H1 (cell line): ENCODE data around the gene PLEK2. TPM values are rescaled to one million over a fixed set of nuclear protein-coding genes. Genes with fewer than 3 reads are reported as not detected.

ENCODE experiments used
- CTCF ChIA-PET: fragments of 300-600 bp; sonication (Branson Sonifier 250); formaldehyde crosslinking; loops from one replicate; lab custom pipeline; 2021; ENCODE audit not compliant: partially characterized antibody; lab: Charles Lee
- POLR2A ChIA-PET: fragments of 300-600 bp; sonication (Branson Sonifier 250); formaldehyde crosslinking; loops from one replicate; lab custom pipeline; 2021; ENCODE audit warnings: inconsistent platforms; ENCODE audit not compliant: partially characterized antibody; lab: Charles Lee
- DNase-seq, 2 experiments: peaks; one replicate each; pipeline versions ENCODE4 v3.0.0 to v3.0.0-alpha.2; 2010 to 2022; ENCODE audit warnings: low spot score in 2 of 2, low read depth in 1 of 2, mixed read lengths in 1 of 2
- FAIRE-seq: peaks from 2 replicates; lab custom pipeline; 2011; peaks lifted over from hg19 to GRCh38; lab: Jason Lieb, UNC
- H2AFZ ChIP-seq: 2 replicates; pipeline ENCODE4 v1.8.1; 2012; ENCODE audit warnings: low read length, inconsistent platforms
- H2AK5ac ChIP-seq: 2 replicates; pipeline ENCODE4 v1.6.1; 2013; ENCODE audit warnings: low read depth, low read length
- H2BK120ac ChIP-seq: replicated peaks from 2 replicates; pipeline ENCODE3; 2013; ENCODE audit warnings: low read depth, low read length, inconsistent platforms
- H2BK12ac ChIP-seq: 2 replicates; pipeline ENCODE4 v1.6.1; 2013; ENCODE audit warnings: low read depth, low read length
- H2BK15ac ChIP-seq: 2 replicates; pipeline ENCODE4 v1.6.1; 2013; ENCODE audit warnings: low read length
- H2BK20ac ChIP-seq: 2 replicates; pipeline ENCODE4 v1.6.1; 2013; ENCODE audit warnings: low read length
- H2BK5ac ChIP-seq: 2 replicates; pipeline ENCODE4 v1.6.1; 2013; ENCODE audit warnings: low read depth, low read length
- H3K14ac ChIP-seq: 2 replicates; pipeline ENCODE4 v1.6.1; 2013; ENCODE audit warnings: inconsistent platforms; ENCODE audit not compliant: insufficient read length
- H3K18ac ChIP-seq: 2 replicates; pipeline ENCODE4 v1.6.1; 2013; ENCODE audit warnings: low read length; ENCODE audit errors: extremely low read depth
- H3K23ac ChIP-seq: 2 replicates; pipeline ENCODE4 v1.6.1; 2013; ENCODE audit warnings: inconsistent platforms; ENCODE audit not compliant: insufficient read length
- H3K23me2 ChIP-seq: 2 replicates; pipeline ENCODE4 v1.6.1; 2013; ENCODE audit warnings: low read depth, low read length
- H3K27ac ChIP-seq: 2 replicates; pipeline ENCODE4 v1.6.1; 2011; ENCODE audit warnings: low read depth, low read length, inconsistent platforms
- H3K27me3 ChIP-seq, 4 experiments: replicated peaks in 1 of 4; 1 replicate in 1 of 4; 2 replicates in 3 of 4; pipeline versions ENCODE4 v1.6.1 to v1.8.1; 2011 to 2013; ENCODE audit warnings: low read length in 3 of 4, mild to moderate bottlenecking in 3 of 4, inconsistent platforms in 2 of 4, mixed read lengths in 2 of 4, moderate library complexity in 1 of 4; ENCODE audit not compliant: control insufficient read depth in 3 of 4, insufficient read depth in 3 of 4; ENCODE audit errors: extremely low read depth in 1 of 4
- H3K36me3 ChIP-seq, 4 experiments: 2 replicates each; pipeline versions ENCODE4 v1.6.1 to v1.8.1; 2011 to 2013; ENCODE audit warnings: mild to moderate bottlenecking in 4 of 4, low read length in 3 of 4, moderate library complexity in 2 of 4, control low read depth in 1 of 4, inconsistent platforms in 1 of 4; ENCODE audit not compliant: insufficient read depth in 4 of 4, control insufficient read depth in 2 of 4
- H3K4ac ChIP-seq: replicated peaks from 2 replicates; pipeline ENCODE3; 2013; ENCODE audit warnings: low read length, low read depth, mixed read lengths, inconsistent platforms; ENCODE audit not compliant: insufficient read length
- H3K4me1 ChIP-seq, 4 experiments: replicated peaks in 1 of 4; 1 replicate in 1 of 4; 2 replicates in 3 of 4; pipeline versions ENCODE4 v1.6.1 to v1.8.1; 2011 to 2013; ENCODE audit warnings: low read length in 3 of 4, inconsistent platforms in 2 of 4, mixed read lengths in 1 of 4; ENCODE audit not compliant: insufficient read depth in 4 of 4, control insufficient read depth in 3 of 4
- H3K4me2 ChIP-seq, 2 experiments: 2 replicates each; pipeline versions ENCODE4 v1.6.1 to v1.8.1; 2011 to 2013; ENCODE audit warnings: low read depth in 2 of 2, low read length in 2 of 2, control low read depth in 1 of 2, inconsistent platforms in 1 of 2, mild to moderate bottlenecking in 1 of 2; ENCODE audit not compliant: insufficient read depth in 1 of 2
- H3K4me3 ChIP-seq, 4 experiments: fragments of 200-600, 300-600 bp in 1 of 4; sonication (generic), shearing (Covaris generic), sonication (Bioruptor Twin) in 1 of 4; 2 replicates each; pipeline versions ENCODE4 v1.5.1 to v1.8.1; 2011 to 2016; ENCODE audit warnings: low read length in 4 of 4, low read depth in 3 of 4, control low read depth in 2 of 4, inconsistent platforms in 2 of 4, mild to moderate bottlenecking in 2 of 4, mixed read lengths in 1 of 4, moderate library complexity in 1 of 4; ENCODE audit not compliant: insufficient read depth in 2 of 4; ENCODE audit errors: extremely low read depth in 1 of 4
- H3K56ac ChIP-seq: replicated peaks from 2 replicates; pipeline ENCODE3; 2013; ENCODE audit warnings: low read depth, mild to moderate bottlenecking, mixed read lengths, low read length, inconsistent platforms; ENCODE audit not compliant: insufficient read length
- H3K79me1 ChIP-seq: 2 replicates; pipeline ENCODE4 v1.6.1; 2013; ENCODE audit warnings: low read depth, low read length, control low read depth
- H3K79me2 ChIP-seq, 2 experiments: 2 replicates each; pipeline versions ENCODE4 v1.6.1 to v1.8.1; 2012 to 2013; ENCODE audit warnings: low read length in 2 of 2, mild to moderate bottlenecking in 2 of 2, inconsistent platforms in 1 of 2; ENCODE audit not compliant: insufficient read depth in 2 of 2, control insufficient read depth in 1 of 2
- H3K9ac ChIP-seq, 4 experiments: replicated peaks in 1 of 4; 1 replicate in 1 of 4; 2 replicates in 3 of 4; pipeline versions ENCODE4 v1.6.1 to v1.8.1; 2011 to 2013; ENCODE audit warnings: low read depth in 3 of 4, low read length in 3 of 4, control low read depth in 2 of 4, mild to moderate bottlenecking in 2 of 4, moderate library complexity in 2 of 4, inconsistent platforms in 1 of 4; ENCODE audit errors: extremely low read depth in 1 of 4
- H3K9me3 ChIP-seq, 2 experiments: 2 replicates each; pipeline versions ENCODE4 v1.6.1 to v1.8.1; 2012 to 2013; ENCODE audit warnings: mild to moderate bottlenecking in 2 of 2, moderate library complexity in 2 of 2, control low read depth in 1 of 2, inconsistent platforms in 1 of 2, low read depth in 1 of 2, low read length in 1 of 2, mixed read lengths in 1 of 2; ENCODE audit not compliant: insufficient read depth in 2 of 2
- H4K20me1 ChIP-seq, 2 experiments: replicated peaks in 1 of 2; 2 replicates each; pipeline versions ENCODE3 to v1.8.1; 2011 to 2013; ENCODE audit warnings: inconsistent platforms in 2 of 2, low read length in 2 of 2, mild to moderate bottlenecking in 1 of 2; ENCODE audit not compliant: insufficient read depth in 2 of 2, control insufficient read depth in 1 of 2
- H4K5ac ChIP-seq: 2 replicates; pipeline ENCODE4 v1.6.1; 2013; ENCODE audit warnings: low read length, low read depth, mixed read lengths, inconsistent platforms; ENCODE audit not compliant: insufficient read length
- H4K8ac ChIP-seq: 2 replicates; pipeline ENCODE4 v1.8.0; 2013; ENCODE audit warnings: mild to moderate bottlenecking, moderate library complexity, low read length, inconsistent platforms; ENCODE audit not compliant: insufficient read depth; ENCODE audit errors: extremely low read depth
- H4K91ac ChIP-seq: replicated peaks from 2 replicates; pipeline ENCODE3; 2013; ENCODE audit warnings: low read length, mixed read lengths, inconsistent platforms; ENCODE audit not compliant: insufficient read length
- BCL11A ChIP-seq, 2 experiments: IDR thresholded peaks; one replicate each; pipeline ENCODE4 v1.6.1; 2011; ENCODE audit warnings: low read depth in 2 of 2, low read length in 2 of 2, mild to moderate bottlenecking in 2 of 2
- CBX8 ChIP-seq: fragments of 300-800, 300-1000 bp; sonication (generic); IDR thresholded peaks from 2 replicates; pipeline ENCODE4 v1.7.1; 2016; ENCODE audit warnings: low read depth, low read length, borderline replicate concordance
- CHD1 ChIP-seq: IDR thresholded peaks from 2 replicates; pipeline ENCODE4 v1.6.1; 2012; ENCODE audit warnings: low read depth, low read length, improper control_type of control experiment
- CHD2 ChIP-seq: IDR thresholded peaks from 2 replicates; pipeline ENCODE4 v1.6.1; 2012; ENCODE audit warnings: low read length, improper control_type of control experiment
- CREB1 ChIP-seq: IDR thresholded peaks from 2 replicates; pipeline ENCODE4 v1.6.1; 2012; ENCODE audit warnings: inconsistent platforms
- EGR1 ChIP-seq: IDR thresholded peaks from 2 replicates; pipeline ENCODE4 v1.6.1; 2011; ENCODE audit warnings: low read depth, low read length, borderline replicate concordance
- EP300 ChIP-seq, 2 experiments: IDR thresholded peaks; 1 replicate in 1 of 2; 2 replicates in 1 of 2; pipeline ENCODE4 v1.6.1; 2011 to 2012; ENCODE audit warnings: low read depth in 2 of 2, low read length in 2 of 2, mild to moderate bottlenecking in 2 of 2, borderline replicate concordance in 1 of 2, inconsistent platforms in 1 of 2, moderate library complexity in 1 of 2
- EZH2 ChIP-seq: fragments of 200-600 bp; sonication (generic); IDR thresholded peaks from 2 replicates; pipeline ENCODE4 v1.7.1; 2012; ENCODE audit warnings: low read depth, mild to moderate bottlenecking, moderate library complexity, low read length, inconsistent platforms; ENCODE audit not compliant: severe bottlenecking
- GTF2F1 ChIP-seq: IDR thresholded peaks from 2 replicates; pipeline ENCODE4 v1.6.1; 2012; ENCODE audit warnings: low read depth, low read length, improper control_type of control experiment, borderline replicate concordance
- SAP30 ChIP-seq: fragments of 300-600 bp; sonication (generic); IDR thresholded peaks from 2 replicates; pipeline ENCODE4 v1.7.1; 2012; ENCODE audit warnings: low read length, moderate library complexity, mild to moderate bottlenecking, inconsistent platforms; ENCODE audit not compliant: insufficient read depth, insufficient replicate concordance
- TCF12 ChIP-seq: IDR thresholded peaks from 2 replicates; pipeline ENCODE4 v1.6.1; 2011; ENCODE audit warnings: low read depth, mild to moderate bottlenecking, low read length
- WGBS, 2 experiments: shearing (Covaris generic) in 1 of 2; methylation state at CpG; one replicate each; pipeline versions ENCODE4 v1.1.6 to v1.1.7; 2013 to 2015; ENCODE audit warnings: low lambda C conversion rate in 2 of 2, mixed read lengths in 2 of 2, inconsistent platforms in 1 of 2, low coverage in 1 of 2, missing lambda C conversion rate in 1 of 2; ENCODE audit not compliant: insufficient replicate concordance in 2 of 2, insufficient coverage in 1 of 2, insufficient read length in 1 of 2; ENCODE audit errors: extremely low coverage in 1 of 2, missing lambda C conversion rate in 1 of 2; 5-methylcytosine and 5-hydroxymethylcytosine counted together
- polyA plus RNA-seq, 7 experiments: library from polyadenylated mRNA; depleted of rRNA in 3 of 7; stranded (reverse) in 5 of 7; unstranded in 2 of 7; fragments of >200 nt in 5 of 7; fragments of 200-250 nt in 2 of 7; gene quantifications; 1 replicate in 5 of 7; 2 replicates in 1 of 7; 4 replicates in 1 of 7; pipeline versions ENCODE4 v1.2.1 to v1.2.3, GENCODE V29; 2011 to 2013; ENCODE audit warnings: missing spikeins in 2 of 7, mixed read lengths in 2 of 7
- total RNA-seq: library from RNA; stranded (reverse); fragmentation: NEBNext Ultra II Directional; extraction: Animal tissue kit (Norgen Biotek cat#: 25700); gene quantifications from 2 replicates; pipeline ENCODE4 v1.2.1, GENCODE V29; 2021
- TF ChIP-seq, protein P1 (sequence below): IDR thresholded peaks from 2 replicates; pipeline ENCODE4 v1.6.1; 2012; ENCODE audit warnings: low read length, inconsistent platforms

Gene PLEK2
- total and polyA plus RNA-seq, 2 of the 8 experiments (the other 6 are each of a cell fraction or from before 2014, with no cell fraction given), result 0.41 to 2.1 TPM

DNA sequence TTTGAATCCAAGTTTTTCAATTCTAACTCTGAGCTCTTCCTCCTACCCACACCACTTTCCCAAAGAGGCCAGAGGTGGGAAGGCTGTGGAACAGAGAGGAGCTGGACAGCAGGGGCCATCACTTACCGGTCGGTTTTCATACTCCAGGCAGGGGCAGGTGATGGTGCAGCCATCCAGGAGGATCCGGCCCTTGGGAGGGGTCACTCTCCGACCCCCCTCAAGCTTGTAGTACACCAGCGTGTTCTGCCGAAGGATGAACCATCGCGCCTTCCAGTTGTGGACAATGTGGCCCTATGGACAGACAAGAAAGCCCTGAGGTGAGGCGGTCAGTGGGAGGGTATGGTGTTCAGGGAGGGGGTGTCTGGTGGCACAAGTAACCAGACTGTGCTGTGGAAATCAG, 14.4 kb downstream of the PLEK2 start:
- Histone ChIP-seq H4K8ac (no peak overlapping the region; the same call in 1 of the 2 replicates), H3K56ac (no peak overlapping the region), H3K4ac (no peak overlapping the region), H2AFZ (no peak overlapping the region; the same call in 1 of the 2 replicates), H3K36me3 (no peaks in the 10 kb centered on the region), H3K9me3 (no peaks in the 10 kb centered on the region), H4K5ac (no peak overlapping the region), H3K14ac (no peak overlapping the region), H2BK5ac (no peak overlapping the region), H3K4me1 (no peaks in the 10 kb centered on the region; a peak in 1 of 7 replicates), H3K79me1 (no peaks in the 10 kb centered on the region), H3K79me2 (no peaks in the 10 kb centered on the region), H2BK120ac (no peak overlapping the region), H4K20me1 (no peaks in the 10 kb centered on the region), H3K27ac (no peak overlapping the region), H3K23me2 (no peaks in the 10 kb centered on the region), H2BK12ac (0 out of 2 replicates have a peak overlapping the region, but pooled peaks have one; percentile 81), H2BK15ac (no peak overlapping the region), H3K23ac (no peak overlapping the region), H3K4me2 (no peak overlapping the region), H3K9ac (no peak overlapping the region), H4K91ac (no peak overlapping the region), H3K18ac (no peak overlapping the region), H2AK5ac (no peak overlapping the region), H3K4me3 (no peak overlapping the region), H2BK20ac (no peak overlapping the region), H3K27me3 (no peaks in the 10 kb centered on the region)
- TF ChIP-seq CBX8, result no peak
- no peak for TF ChIP-seq TCF12
- no peak for TF ChIP-seq CHD1
- TF ChIP-seq SAP30, result no peak
- no peak for TF ChIP-seq EZH2
- TF ChIP-seq CREB1, result no peak
- no peak for TF ChIP-seq CHD2
- TF ChIP-seq BCL11A (IDR thresholded peaks at IDR 0.05; ENCODE audit: low read depth in 2 of 2, low read length in 2 of 2), result no peak
- no peak for TF ChIP-seq EGR1
- TF ChIP-seq, protein P1, sequence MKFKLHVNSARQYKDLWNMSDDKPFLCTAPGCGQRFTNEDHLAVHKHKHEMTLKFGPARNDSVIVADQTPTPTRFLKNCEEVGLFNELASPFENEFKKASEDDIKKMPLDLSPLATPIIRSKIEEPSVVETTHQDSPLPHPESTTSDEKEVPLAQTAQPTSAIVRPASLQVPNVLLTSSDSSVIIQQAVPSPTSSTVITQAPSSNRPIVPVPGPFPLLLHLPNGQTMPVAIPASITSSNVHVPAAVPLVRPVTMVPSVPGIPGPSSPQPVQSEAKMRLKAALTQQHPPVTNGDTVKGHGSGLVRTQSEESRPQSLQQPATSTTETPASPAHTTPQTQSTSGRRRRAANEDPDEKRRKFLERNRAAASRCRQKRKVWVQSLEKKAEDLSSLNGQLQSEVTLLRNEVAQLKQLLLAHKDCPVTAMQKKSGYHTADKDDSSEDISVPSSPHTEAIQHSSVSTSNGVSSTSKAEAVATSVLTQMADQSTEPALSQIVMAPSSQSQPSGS, result no peak
- TF ChIP-seq GTF2F1, result no peak
- TF ChIP-seq EP300 (IDR thresholded peaks at IDR 0.05; ENCODE audit: borderline replicate concordance in 1 of 2, low read depth in 2 of 2, low read length in 2 of 2), result no peak
- FAIRE-seq, result no peak
- POLR2A ChIA-PET, result interaction anchor here (0.8 kb wide), 1 partner anchor 10 kb away, joined by 3 read pairs; no protein-coding TSS in a partner anchor
- DNase-seq, result no peak
- CTCF ChIA-PET, result interaction anchor here (0.6 to 1.5 kb wide), 3 partner anchors 38 to 303 kb away, joined by 3 to 5 read pairs (median 4); partner anchors contain the start of genes ATP6V1D and EIF2S1
- 91% methylated on average over 9 of the region's 9 CpGs; no CpG with 5 or more reads in 1 of the 2 experiments for WGBS, 2 experiments
